ENCODE results near the gene RP9. TPM values are rescaled to one million over a fixed set of nuclear protein-coding genes. Genes with fewer than 3 reads are reported as not detected.

The RP9 gene
- total and polyA plus RNA-seq, 2 of the 4 experiments (the other 2 are of a cell fraction) = 9.5 to 18.1 TPM

GRCh38 chr7:33070277-33070676 lies 38.9 kb downstream of the RP9 start:
- no TSS peak for BruUV-seq (replicated peaks)
- in situ Hi-C loops (cut with MboI; ENCODE audit: low sequenced_read_pairs) = no loop called here

More at GRCh38 chr7:33070277-33070676, 38.9 kb downstream of the RP9 start:
- H3K18ac ChIP-seq (ENCODE audit: low read depth, low read length) = no peak overlapping the region
- peaks cover 6% of the 10 kb centered on the region; the same call in 1 of the 2 replicates for H3K9me1 ChIP-seq (ENCODE audit: insufficient read depth, low read length)
- no peak for TF ChIP-seq RCOR1 (IDR thresholded peaks at IDR 0.05; ENCODE audit: insufficient replicate concordance, low read length)
- TF ChIP-seq USF2 (IDR thresholded peaks at IDR 0.05; ENCODE audit: low read depth, low read length) = no peak
- no peak for TF ChIP-seq MAFK (IDR thresholded peaks at IDR 0.05; ENCODE audit: low read depth, low read length)
- TF ChIP-seq CHD1 (IDR thresholded peaks at IDR 0.05; ENCODE audit: low read depth, low read length) = no peak
- TF ChIP-seq BHLHE40 (IDR thresholded peaks at IDR 0.05; ENCODE audit: low read depth, low read length) = no peak
- TF ChIP-seq, protein P1, sequence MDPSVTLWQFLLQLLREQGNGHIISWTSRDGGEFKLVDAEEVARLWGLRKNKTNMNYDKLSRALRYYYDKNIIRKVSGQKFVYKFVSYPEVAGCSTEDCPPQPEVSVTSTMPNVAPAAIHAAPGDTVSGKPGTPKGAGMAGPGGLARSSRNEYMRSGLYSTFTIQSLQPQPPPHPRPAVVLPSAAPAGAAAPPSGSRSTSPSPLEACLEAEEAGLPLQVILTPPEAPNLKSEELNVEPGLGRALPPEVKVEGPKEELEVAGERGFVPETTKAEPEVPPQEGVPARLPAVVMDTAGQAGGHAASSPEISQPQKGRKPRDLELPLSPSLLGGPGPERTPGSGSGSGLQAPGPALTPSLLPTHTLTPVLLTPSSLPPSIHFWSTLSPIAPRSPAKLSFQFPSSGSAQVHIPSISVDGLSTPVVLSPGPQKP (IDR thresholded peaks at IDR 0.05; ENCODE audit: borderline replicate concordance, low read depth, low read length) = no peak
- no peak for TF ChIP-seq NFE2L2 (IDR thresholded peaks at IDR 0.05; ENCODE audit: low read depth, low read length)
- H3K4ac ChIP-seq (ENCODE audit: low read depth, low read length) = no peak overlapping the region
- H3K9ac ChIP-seq (ENCODE audit: low read depth, low read length) = no peak overlapping the region
- H3K9me3 ChIP-seq (ENCODE audit: control insufficient read depth, insufficient read depth, low read length) = peaks cover 7% of the 10 kb centered on the region; the same call in 1 of the 2 replicates
- intact Hi-C loops (cut with micrococcal nuclease) = no loop called here
- ChIA-PET CTCF (no interaction called here), POLR2A (ENCODE audit: unreplicated experiment) (no interaction called here)
- no peaks in the 10 kb centered on the region for H4K20me1 ChIP-seq (ENCODE audit: insufficient read depth, low read length)
- H2BK20ac ChIP-seq (ENCODE audit: low read depth, low read length) = no peak overlapping the region
- no peak overlapping the region for H4K8ac ChIP-seq (ENCODE audit: low read depth in 2 of 2, low read length in 2 of 2)
- no peaks in the 10 kb centered on the region for H3K79me1 ChIP-seq (ENCODE audit: low read depth in 1 of 2, low read length in 2 of 2)
- no peak overlapping the region for H3K4me2 ChIP-seq (ENCODE audit: low read depth, low read length)
- H3K14ac ChIP-seq (replicated peaks; ENCODE audit: low read depth, low read length) = no peak overlapping the region
- no peak overlapping the region for H2AFZ ChIP-seq (replicated peaks; ENCODE audit: low read length, poor library complexity)
- 93% methylated on average over 2 of the region's 2 CpGs; no CpG with 5 or more reads in 1 of the 2 experiments for WGBS, 2 experiments (ENCODE audit: extremely low coverage in 2 of 2, insufficient read length in 1 of 2)
- DNase-seq (no peak), ATAC-seq (ENCODE audit: low read depth) (no peak)
- H3K27me3 ChIP-seq (ENCODE audit: control insufficient read depth, insufficient read depth, low read length) = no peaks in the 10 kb centered on the region
- no peak overlapping the region for H4K91ac ChIP-seq (ENCODE audit: insufficient read depth, low read depth, low read length)
- no peak overlapping the region for H2AK5ac ChIP-seq (ENCODE audit: low read depth, low read length)
- no peak overlapping the region for H3K23ac ChIP-seq (ENCODE audit: low read depth, low read length)
- H4K5ac ChIP-seq (ENCODE audit: low read depth, low read length) = no peak overlapping the region
- no peak overlapping the region for H2AK9ac ChIP-seq (replicated peaks; ENCODE audit: low read depth, low read length, poor library complexity)
- no peaks in the 10 kb centered on the region for H3K36me3 ChIP-seq (ENCODE audit: control insufficient read depth, insufficient read depth, low read length)
- no peak overlapping the region for H3K4me3 ChIP-seq (ENCODE audit: insufficient read depth, low read depth, low read length)
- dilution Hi-C loops (cut with HindIII; ENCODE audit: low sequenced_read_pairs, unreplicated experiment) = no loop called here
- no peak overlapping the region for H3K27ac ChIP-seq (ENCODE audit: insufficient read depth, low read length)
- no peak overlapping the region for H2BK120ac ChIP-seq (ENCODE audit: low read depth, low read length)
- H3K4me1 ChIP-seq (ENCODE audit: control insufficient read depth, insufficient read depth, low read length) = peaks cover 8% of the 10 kb centered on the region
- no peak overlapping the region for H3K56ac ChIP-seq (ENCODE audit: extremely low read depth, insufficient read depth, low read length)
- no peak overlapping the region for H2BK5ac ChIP-seq (ENCODE audit: low read depth, low read length, poor library complexity, severe bottlenecking)
- no peak overlapping the region for H2BK15ac ChIP-seq (ENCODE audit: low read depth, low read length)
